ENCODE data around the gene ABCB1.

DNA sequence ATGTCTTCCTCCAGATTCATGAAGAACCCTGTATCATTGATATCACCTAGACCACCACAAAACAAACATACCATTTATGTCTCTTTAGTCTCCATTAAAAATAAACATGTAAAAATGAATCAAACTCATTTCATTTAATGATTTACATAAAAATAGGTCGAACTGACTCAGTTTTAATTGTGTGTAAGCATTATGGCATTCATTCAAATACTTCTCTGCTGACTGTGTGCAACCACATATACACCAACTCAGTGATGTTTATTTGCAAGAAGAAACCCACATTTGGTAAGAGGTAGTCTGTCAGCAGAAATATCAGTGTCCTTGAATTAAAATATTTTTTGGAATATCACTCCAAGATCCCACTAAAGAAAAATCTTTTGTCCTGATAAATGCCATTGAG, 30.5 kb downstream of the ABCB1 start:
- TF ChIP-seq, protein P1, sequence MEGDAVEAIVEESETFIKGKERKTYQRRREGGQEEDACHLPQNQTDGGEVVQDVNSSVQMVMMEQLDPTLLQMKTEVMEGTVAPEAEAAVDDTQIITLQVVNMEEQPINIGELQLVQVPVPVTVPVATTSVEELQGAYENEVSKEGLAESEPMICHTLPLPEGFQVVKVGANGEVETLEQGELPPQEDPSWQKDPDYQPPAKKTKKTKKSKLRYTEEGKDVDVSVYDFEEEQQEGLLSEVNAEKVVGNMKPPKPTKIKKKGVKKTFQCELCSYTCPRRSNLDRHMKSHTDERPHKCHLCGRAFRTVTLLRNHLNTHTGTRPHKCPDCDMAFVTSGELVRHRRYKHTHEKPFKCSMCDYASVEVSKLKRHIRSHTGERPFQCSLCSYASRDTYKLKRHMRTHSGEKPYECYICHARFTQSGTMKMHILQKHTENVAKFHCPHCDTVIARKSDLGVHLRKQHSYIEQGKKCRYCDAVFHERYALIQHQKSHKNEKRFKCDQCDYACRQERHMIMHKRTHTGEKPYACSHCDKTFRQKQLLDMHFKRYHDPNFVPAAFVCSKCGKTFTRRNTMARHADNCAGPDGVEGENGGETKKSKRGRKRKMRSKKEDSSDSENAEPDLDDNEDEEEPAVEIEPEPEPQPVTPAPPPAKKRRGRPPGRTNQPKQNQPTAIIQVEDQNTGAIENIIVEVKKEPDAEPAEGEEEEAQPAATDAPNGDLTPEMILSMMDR (IDR thresholded peaks at IDR 0.05) = no peak
- no peak for TF ChIP-seq POLR2A (IDR thresholded peaks at IDR 0.05)
